LNCaP clone FGC (cell line): ENCODE results near the gene ACBD7.

Experiments
- DNase-seq: peaks from one replicate; pipeline ENCODE4 v3.0.0-alpha.2; 2011; ENCODE audit warnings: low read depth
- H3K4me3 ChIP-seq: 2 replicates; pipeline ENCODE4 v1.5.1; 2011; ENCODE audit warnings: mild to moderate bottlenecking, low read depth, low read length, control low read depth
- CTCF ChIP-seq: IDR thresholded peaks from 2 replicates; pipeline ENCODE4 v1.5.1; 2012; ENCODE audit warnings: mild to moderate bottlenecking; ENCODE audit not compliant: control insufficient read depth, insufficient read depth; ENCODE audit errors: extremely low read depth

Gene ACBD7

DNA sequence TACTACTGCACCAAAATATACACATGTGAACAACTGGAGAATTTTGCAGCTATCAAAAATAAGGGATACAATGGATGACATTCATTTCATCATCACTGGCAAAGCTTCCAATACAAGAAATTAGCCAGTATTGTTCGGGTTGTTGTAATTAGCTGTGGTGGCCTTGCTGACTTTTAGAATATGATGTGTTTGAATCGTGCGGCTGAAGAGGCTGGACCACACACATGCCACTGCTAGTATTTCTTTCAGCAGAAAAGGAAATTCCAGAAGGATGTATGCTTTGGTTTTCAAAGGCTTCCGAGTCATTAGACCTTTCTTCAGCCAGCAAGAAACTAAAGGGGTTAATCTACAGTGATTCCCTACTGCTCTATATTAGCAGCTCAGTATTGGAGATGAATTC, 25.2 kb upstream of the ACBD7 start:
- DNase-seq = no peak
- no peak overlapping the region for H3K4me3 ChIP-seq
- no peak for TF ChIP-seq CTCF

- DNase-seq = no peak
- no peak overlapping the region for H3K4me3 ChIP-seq
- no peak for TF ChIP-seq CTCF
These were observed 24.1 kb upstream of the ACBD7 start for GRCh38 chr10:15112657-15113056.

GRCh38 chr10:15106352-15107013, 17.9 kb upstream of the ACBD7 start:
- DNase-seq = peak; percentile 53
- no peak overlapping the region for H3K4me3 ChIP-seq

DNA sequence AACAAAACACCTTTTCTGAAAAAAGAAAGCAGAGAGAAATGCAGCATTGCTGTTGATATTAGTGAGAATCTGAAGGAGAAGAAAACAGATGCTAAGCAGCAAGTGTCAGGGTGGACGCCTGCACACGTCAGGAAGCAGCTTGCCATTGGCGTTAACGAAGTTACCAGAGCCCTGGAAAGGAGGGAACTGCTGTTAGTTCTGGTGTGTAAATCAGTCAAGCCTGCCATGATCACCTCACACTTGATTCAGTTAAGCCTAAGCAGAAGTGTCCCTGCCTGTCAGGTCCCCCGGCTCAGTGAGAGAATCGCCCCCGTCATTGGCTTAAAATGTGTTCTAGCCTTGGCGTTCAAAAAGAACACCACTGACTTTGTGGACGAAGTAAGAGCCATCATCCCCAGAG, 14.9 kb upstream of the ACBD7 start:
- H3K4me3 ChIP-seq = no peak overlapping the region
- DNase-seq = no peak
- no peak for TF ChIP-seq CTCF

More at GRCh38 chr10:15106352-15107013, 17.9 kb upstream of the ACBD7 start:
- peak; percentile 86 for TF ChIP-seq CTCF

- no peak overlapping the region for H3K4me3 ChIP-seq
- no peak for DNase-seq
- TF ChIP-seq CTCF = no peak
These were observed 11.3 kb upstream of the ACBD7 start for GRCh38 chr10:15099886-15100285.

GRCh38 chr10:15097011-15097812, 8.6 kb upstream of the ACBD7 start, which contains the start of gene RPP38:
Gene RPP38 (plus strand): TSS chr10:15097355. CDS start chr10:15103315, 5,960 bp downstream.
- peak; percentile 77 for DNase-seq
- no peak for TF ChIP-seq CTCF

More at GRCh38 chr10:15097011-15097812, 8.6 kb upstream of the ACBD7 start, which contains the start of gene RPP38:
- H3K4me3 ChIP-seq = peak within 1 kb of the TSS; percentile 92
